Stimulated activated naive CD4-positive, alpha-beta T cell treated with Interleukin-2 at 50 U/mL for 16 hours (primary cell): ENCODE measurements around the gene TBP.
A peak's percentile ranks its signal among the peaks of the same experiment; 100 is the strongest.
"Not testable (repeated sequence)": the region's sequence is repeated elsewhere in the genome, so short reads cannot be mapped to it uniquely, and the experiment has no call there.

Source experiments
- DNase-seq: peaks from one replicate; lab custom pipeline; 2025; lab: John Stamatoyannopoulos, UW

Gene TBP

DNA sequence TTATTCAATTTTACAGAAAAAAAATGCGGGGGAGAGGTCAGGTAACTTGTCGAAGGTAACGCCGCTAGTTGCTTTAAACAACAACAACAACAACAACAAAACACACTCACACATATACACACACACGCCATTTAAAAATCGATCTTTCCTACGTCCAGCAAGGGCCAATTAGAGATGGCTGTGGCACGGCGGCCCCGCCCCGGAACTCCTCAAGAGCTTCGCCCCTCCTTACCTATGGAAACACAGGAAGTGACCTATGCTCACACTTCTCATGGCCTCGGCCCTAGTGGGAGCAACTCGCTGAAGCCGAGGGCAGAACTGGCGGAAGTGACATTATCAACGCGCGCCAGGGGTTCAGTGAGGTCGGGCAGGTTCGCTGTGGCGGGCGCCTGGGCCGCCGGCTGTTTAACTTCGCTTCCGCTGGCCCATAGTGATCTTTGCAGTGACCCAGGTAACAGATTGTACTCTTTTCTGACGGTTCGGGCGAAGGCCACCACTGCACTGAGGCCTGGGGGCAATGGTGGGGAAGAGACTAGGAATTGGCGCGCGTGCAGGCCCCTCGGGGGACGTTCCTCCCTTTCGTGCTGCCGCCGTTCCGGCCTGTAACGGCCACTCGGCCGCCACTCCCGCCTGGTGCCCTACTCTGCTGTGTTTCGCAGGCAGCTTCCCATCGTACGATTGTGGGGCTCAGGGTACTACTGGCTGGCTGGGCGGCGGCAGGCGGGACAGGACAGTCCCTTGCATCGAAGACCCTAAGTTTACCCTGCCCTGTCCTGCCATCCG is at the start of gene TBP:
TSS of gene TBP (plus strand) at position 357 of the 783 bp plus-strand sequence. CDS start 2,661 bp downstream, outside the sequence.
- DNase-seq = peak; percentile 97

DNA sequence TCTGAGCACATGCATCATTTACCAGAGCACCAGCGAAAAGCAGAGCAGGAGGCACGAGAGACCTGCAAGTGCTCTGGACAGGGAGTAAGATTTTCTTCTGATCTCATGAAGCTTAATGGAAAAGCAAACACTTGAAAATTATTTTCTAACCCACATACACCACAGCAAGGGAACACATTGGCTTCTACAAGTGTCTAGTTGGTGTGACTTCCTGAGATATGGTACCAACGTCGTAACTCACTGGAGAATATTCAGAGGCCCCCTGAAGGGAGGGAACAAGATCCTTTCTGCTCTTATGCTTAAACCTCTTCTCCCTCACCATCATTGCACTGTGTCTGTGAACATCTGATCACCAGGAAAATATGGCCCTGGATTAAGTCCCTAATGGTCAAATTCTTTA is 49.7 kb upstream of the TBP start:
- DNase-seq = no peak

DNA sequence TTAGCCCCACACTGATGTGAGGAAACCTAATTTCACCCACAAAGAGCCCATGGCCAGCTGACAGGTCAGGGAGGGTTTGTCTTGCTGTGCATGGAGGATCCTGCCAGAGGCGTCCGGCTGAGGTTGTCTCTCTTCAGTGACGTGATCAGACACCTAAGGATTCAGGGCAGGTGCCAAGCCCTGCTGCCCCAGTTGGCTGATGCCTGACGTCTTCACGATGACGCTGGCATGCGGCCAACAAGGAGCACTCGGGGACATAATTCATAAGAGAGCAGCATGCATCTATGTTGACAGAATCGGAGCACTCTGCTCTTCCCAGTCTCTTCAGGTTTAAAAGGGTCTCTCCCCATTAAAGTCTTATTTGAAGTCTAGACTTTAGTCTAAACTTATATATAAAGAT is 48.9 kb upstream of the TBP start:
- DNase-seq = no peak

DNA sequence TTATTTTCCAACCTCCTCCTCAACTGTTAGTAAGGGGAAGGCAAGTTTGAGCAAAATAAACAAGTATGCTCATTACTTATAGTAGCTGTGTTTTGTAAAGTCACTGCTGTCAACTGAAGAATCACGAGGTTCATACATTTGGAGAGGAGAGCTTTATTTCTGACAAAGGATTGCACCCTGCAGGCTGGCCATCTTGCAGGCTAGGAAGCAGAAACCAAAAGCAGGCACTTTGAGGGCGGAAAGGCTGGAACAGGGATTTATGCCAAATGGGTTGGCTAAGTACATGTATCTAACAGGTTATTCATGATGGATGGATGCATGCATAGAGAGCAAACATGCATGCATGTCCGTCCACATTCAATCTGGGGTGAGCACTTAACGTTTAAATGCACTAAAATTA is 47.7 kb upstream of the TBP start:
- DNase-seq = no peak

DNA sequence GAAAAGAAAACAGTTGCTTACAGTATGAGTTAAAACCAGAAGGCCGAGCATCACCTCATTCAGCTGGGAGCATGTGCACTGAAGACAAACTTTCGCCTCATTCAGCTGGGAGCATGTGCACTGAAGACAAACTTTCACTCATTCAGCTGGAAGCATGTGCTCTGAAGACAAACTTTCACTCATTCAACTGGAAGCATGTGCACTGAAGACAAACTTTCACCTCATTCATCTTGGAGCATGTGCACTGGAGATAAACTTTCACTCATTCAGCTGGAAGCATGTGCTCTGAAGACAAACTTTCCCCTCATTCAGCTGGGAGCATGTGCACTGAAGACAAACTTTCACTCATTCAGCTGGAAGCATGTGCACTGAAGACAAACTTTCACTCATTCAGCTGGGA is 46.4 kb upstream of the TBP start:
- DNase-seq = not testable (repeated sequence)

DNA sequence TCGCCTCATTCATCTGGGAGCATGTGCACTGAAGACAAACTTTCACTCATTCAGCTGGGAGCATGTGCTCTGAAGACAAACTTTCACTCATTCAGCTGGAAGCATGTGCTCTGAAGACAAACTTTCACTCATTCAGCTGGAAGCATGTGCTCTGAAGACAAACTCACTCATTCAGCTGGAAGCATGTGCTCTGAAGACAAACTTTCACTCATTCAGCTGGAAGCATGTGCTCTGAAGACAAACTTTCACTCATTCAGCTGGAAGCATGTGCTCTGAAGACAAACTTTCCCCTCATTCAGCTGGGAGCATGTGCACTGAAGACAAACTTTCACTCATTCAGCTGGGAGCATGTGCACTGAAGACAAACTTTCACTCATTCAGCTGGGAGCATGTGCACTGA is 45.9 kb upstream of the TBP start:
- DNase-seq = not testable (repeated sequence)

DNA sequence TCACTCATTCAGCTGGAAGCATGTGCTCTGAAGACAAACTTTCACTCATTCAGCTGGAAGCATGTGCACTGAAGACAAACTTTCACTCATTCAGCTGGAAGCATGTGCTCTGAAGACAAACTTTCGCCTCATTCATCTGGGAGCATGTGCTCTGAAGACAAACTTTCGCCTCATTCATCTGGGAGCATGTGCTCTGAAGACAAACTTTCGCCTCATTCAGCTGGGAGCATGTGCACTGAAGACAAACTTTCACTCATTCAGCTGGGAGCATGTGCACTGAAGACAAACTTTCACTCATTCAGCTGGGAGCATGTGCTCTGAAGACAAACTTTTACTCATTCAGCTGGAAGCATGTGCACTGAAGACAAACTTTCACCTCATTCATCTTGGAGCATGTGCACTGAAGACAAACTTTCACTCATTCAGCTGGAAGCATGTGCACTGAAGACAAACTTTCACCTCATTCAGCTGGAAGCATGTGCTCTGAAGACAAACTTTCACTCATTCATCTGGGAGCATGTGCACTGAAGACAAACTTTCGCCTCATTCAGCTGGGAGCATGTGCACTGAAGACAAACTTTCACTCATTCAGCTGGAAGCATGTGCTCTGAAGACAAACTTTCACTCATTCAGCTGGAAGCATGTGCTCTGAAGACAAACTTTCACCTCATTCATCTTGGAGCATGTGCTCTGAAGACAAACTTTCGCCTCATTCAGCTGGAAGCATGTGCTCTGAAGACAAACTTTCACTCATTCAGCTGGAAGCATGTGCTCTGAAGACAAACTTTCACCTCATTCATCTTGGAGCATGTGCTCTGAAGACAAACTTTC is 45.1 kb upstream of the TBP start:
- not testable (repeated sequence) for DNase-seq

DNA sequence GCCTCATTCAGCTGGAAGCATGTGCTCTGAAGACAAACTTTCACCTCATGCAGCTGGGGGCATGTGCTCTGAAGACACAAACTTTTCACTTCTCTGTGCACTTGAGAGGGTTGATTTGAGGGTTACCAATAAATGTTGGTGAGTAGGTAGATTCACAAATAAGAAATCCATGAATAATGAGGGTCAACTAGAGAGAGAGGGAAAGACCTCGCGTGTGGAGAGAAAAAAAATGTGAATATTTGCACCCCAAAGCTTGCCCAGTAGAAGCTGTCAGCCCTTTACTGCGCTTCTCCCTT is 44.5 kb upstream of the TBP start:
- no peak for DNase-seq

DNA sequence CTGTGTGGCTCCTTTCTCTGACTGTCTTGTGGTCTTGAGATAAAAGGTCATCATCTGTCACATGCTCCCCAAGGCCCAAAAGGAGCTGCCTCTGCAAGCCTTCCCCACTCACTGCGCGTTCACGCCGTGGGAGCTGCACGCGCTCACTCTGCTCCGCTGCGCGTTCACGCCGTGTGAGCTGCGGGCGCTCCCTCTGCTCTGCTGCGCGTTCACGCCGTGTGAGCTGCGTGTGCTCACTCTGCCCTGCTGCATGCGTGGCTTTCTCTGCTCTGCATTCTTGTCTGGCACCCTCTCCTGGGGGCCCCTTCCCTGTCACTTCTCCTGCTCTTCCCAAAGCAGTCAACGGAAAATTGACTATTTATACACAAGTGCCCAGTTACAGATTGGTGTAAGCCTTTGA is 43.5 kb upstream of the TBP start:
- DNase-seq = no peak

DNA sequence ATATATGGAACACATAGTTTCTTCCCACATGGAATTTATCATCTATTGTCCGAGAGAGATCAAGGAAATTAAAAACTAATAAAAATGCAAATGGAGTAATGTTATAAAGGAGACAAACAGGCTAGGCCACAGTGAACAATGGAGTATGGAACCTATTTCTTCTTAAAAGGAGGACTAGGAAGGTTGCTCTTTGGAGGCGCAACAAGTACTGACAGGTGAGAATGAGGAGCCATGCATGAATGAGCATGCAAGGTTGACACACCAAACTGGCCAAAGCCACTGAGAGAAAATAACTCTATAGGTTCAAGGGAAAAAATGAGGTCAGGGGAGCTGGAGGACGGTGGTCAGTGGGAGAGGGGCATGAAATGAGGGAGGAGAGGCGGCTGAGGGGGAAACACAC is 41.9 kb upstream of the TBP start:
- no peak for DNase-seq

DNA sequence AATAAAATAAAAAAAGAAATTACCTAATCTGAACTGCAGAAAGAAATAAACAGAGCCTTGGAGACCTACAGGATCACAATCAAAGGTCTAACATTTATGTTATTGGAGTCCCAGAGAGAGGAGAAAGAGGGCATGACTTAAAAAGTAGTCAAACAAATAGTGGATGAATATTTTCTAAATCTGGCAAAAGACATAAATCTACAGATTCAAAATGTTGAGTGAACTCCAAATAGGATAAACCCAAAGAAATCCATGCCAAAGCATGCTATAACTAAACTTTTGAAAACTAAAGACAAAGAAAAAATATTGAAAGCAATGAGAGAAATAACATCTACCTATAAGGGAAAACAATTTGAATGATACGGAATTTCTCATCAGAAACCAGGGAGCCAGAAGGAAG is 39.3 kb upstream of the TBP start:
- no peak for DNase-seq

DNA sequence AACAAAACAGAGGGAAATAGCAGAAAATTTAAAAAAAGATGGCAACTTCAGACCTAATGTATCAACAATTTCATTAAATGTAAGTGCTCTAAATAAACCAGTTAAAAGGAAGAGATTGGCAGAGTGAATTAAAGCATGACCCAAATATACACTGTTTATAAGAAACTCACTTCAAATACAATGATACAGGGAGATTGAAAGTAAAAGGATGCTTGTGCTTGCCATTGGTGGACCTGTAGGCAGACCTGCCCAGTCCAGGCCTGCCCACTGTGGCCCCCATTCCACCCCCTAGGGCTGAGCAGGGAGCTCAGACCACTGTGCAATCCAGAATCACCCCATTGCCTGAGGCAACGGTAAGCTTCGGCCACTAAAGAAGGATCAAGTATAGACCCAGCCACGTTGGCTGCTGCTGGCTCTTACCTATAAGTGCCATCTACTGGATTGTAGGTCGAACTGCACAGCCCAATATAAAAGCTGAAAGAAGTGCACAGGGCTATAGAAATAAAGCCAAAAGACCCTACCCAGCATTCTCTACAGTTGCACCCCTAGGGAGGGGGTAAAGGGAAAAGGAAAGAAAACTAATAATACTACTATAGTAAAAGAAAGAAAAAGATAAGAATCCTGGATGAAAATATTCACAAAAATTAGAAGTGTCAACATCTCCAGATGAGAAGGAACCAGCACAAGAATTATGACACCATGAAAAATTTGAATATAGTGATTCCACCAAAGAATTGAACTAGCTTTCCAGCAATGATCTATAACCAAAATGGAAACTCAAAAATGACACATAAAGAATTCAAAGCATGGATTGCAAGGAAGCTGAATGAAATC is 37.2 kb upstream of the TBP start:
- DNase-seq = peak; percentile 28

DNA sequence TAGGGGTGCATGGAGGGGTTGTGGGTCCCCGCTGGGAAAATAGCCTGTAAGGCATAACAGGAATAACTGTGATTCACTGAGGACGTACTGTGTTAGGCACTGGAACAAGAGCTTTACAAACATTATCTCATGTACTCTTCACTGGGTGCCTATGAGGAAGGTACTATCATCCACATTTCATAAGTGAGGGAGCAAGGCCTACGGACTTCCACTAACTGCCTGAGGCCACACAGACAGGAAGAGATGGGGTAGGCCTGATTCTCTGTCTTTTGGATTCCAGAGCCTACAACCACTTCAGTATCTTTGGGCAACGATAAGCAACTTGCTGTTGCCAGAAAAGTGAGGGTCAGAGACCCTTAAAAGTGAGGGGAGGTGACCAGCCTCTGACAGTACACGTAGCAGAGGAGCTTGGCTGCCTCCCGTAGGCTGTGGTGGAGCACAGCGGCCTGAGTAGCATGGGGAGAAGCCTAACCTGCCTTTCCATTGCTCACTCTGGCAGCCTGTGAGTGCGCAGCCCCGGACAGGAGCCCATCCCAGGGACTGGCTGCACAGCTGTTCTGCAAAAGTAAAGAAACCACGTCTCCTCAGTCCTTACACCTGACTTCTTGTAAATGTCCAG is 31.5 kb upstream of the TBP start:
- DNase-seq = no peak

DNA sequence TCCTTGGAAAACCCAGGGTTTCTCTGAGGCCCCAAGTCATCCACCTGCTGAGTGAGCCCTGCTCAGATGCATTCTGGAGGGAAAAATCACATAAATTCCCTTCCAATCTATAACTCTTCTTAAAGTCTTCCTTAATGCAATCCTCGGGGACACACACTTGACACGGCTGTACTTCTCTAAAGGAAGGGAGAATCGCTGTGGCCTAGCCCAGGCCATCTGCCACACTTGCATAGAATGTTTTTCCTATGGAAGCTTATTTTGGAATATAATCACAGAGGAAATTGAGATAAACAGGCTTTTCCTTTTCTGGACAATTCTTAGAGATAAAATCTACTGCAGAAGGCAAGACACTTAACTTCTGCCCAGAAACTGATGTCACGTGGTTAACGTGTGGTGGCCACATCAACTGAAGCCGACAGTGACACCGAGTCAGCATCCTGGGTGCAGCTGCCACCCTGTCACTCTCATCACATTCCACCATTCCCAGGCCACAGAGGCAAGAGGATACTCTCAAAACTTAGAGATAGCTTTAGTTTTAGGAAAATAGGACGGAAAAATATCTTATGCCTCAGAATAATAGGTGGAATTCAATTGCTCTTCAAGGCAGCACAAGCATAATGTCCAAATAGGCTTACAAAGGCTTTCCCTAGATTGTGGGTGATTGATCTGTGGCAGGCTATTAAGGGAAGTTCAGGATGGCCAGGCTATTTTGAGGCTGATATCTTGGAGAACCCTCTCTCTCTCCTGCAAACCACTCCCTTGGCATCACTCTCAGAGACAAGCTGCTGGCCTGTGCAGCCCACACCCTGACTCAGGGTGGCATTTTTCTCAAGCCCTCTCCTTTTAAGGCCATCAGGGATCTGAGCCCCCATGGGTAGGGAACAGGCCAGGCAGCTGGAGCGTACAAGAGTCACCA is 30.7 kb upstream of the TBP start:
- DNase-seq = no peak

DNA sequence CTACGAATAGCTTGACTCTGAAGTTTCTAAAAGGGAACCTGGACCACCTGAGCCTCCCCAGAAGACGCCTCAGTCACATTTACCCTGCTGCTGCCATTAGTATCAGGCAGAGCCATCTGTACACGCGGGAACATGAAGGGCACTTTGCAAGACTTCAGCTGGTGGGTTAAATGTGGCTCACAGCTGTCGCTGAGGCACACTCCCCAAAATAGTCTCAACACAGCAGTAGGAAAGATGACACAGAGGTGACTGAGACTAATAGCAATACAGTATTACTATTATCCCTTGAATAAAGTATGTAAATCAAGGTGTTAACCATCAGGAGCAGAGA is 30.0 kb upstream of the TBP start:
- no peak for DNase-seq

DNA sequence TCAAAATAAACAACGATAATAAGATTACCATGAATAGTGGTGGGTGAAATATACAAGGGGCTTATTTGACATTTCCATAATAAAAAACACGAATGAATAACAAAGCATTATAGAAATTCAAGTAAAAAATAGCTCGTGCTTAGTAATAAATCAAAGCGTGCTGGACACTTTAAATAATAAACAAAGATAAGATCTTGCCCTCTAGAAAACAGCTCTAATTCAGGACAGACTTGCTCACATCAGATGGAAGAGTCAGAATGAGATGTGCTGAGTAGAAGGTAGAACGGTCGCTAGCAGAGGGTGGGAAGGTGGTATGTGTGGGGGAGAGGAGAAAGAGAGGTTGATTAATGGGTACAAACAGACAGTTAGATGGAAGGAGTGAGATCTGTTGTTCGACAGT is 28.4 kb upstream of the TBP start:
- no peak for DNase-seq

DNA sequence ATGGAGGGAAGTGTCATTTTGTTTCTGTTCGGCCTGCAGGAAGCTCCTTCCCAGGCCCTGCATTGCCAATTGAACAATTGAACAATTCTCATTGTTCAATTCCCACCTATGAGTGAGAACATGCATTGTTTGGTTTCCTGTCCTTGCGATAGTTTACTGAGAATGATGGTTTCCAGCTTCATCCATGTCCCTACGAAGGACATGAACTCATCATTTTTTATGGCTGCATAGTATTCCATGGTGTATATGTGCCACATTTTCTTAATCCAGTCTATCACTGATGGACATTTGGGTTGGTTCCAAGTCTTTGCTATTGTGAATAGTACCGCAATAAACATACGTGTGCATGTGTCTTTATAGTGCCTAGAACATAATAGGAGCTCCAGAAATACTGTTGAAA is 26.2 kb upstream of the TBP start:
- not testable (repeated sequence) for DNase-seq

DNA sequence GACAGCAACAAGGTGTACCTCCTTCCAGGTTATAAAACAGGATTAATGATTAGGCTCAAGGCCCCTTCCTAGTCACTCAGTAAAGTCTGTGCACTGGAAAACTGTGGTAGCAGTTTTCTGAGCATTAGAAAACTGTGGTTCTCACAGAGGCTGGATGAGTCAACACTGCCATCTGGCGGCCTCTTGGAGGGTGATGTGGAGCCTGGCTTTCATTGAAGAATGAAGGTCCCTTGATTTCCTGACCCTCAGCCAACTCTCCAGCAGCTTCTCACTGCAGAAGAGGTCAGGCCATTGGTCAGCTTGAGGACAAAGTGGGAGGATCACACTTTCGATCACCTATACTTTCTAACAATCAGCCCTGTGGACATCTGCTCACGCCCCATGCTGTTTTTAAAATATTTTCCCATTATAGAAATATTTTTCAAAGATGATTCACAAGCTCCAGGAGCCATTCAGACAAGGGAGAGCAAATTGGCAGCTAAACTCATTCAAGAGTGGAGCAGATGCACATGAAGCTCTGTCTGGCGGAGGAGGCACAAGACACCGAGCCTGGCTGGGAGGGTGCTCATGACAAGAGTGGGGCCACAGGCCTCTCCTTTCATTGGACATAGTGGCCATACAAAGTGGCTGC is 24.2 kb upstream of the TBP start:
- DNase-seq = peak; percentile 43

DNA sequence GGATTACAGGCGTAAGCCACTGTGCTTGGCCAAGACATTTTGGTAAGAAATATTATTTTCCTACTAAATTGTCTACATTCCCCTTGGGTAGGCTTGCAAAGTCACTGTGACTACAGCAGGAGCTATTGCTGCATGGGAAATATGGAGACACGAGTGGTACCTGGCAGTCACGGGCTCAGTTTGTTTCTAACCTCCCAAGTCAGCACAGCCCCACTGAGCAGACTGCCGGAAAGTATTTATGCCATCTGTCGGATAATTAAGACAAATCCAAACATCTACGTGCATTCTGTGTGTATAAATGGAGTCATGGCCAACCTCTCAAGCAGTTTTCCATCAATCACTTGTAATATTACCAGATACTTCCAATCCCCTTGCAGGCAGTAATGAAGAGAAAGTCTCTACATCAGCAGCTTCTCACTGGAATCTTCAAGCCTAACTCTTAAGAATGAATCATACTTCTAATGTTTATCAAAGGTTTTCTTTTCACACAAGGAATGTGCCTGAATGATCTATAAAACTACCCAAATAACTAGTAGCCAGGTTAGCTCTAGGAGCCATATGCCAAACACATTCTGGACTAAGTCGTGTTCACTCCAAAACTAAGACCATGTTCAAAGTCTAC is 21.2 kb upstream of the TBP start:
- DNase-seq = no peak

DNA sequence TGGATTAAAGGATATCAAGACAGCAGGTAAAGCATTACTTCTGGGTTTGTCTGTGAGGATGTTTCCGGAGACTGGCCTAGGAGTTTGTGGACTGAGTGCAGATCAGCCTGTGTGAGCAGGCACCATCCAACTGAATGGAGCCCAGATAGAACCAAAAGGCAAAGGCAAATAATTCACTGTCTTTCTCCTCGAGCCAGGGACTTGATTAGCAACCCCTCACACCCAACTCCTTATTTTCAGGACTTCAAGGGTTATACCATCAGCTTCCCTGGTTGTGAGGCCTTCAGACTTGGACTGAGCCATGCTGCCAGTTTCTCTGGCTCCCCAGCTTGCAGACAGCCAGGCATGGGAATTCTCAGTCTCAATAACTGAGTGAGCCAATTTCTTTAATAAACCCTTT is 20.4 kb upstream of the TBP start:
- DNase-seq = no peak
